Activated naive CD4-positive, alpha-beta T cell treated with anti-CD3 and anti-CD28 coated beads, Interleukin-2, amount 50 U/mL, for 72 hours (primary cell): ENCODE measurements around the gene SLC22A5. TPM values are rescaled to one million over a fixed set of nuclear protein-coding genes. Genes with fewer than 3 reads are reported as not detected.

Experiments used
- ATAC-seq, 2 donors: fragments of 150-1000 bp; cut with Tn5 transposase; 2 replicates each; pipeline ENCODE4 v1.10.0; 2021; ENCODE audit warnings: mild to moderate bottlenecking in 2 of 2, moderate library complexity in 2 of 2
- DNase-seq, 2 donors: peaks; one replicate each; pipeline ENCODE4 v3.0.0; 2021 to 2022; ENCODE audit warnings: low spot score in 2 of 2
- H3K27ac Mint-ChIP-seq, 2 donors: one replicate each; pipeline ENCODE4 v1.8.0; 2022; ENCODE audit warnings: mild to moderate bottlenecking in 2 of 2, mixed read lengths in 2 of 2
- H3K36me3 Mint-ChIP-seq, 2 donors: one replicate each; pipeline ENCODE4 v1.8.0; 2022; ENCODE audit warnings: mixed read lengths in 2 of 2
- H3K9me3 Mint-ChIP-seq, 2 donors: one replicate each; pipeline ENCODE4 v1.8.0; 2022; ENCODE audit warnings: mixed read lengths in 2 of 2
- total RNA-seq, 2 donors: library from RNA; stranded (reverse); gene quantifications; one replicate each; pipeline ENCODE4 v1.2.3, GENCODE V29; 2022

The SLC22A5 gene
- total RNA-seq, 2 donors from 2014 or later: 3.1 to 5.5 TPM

- peaks cover 0 to 4% of the 10 kb centered on the region in 2 donors for H3K36me3 Mint-ChIP-seq
- ATAC-seq: no peak
- no peak overlapping the region for H3K27ac Mint-ChIP-seq
- H3K9me3 Mint-ChIP-seq: no peaks in the 10 kb centered on the region
- DNase-seq: no peak
These were observed 10.7 kb upstream of the SLC22A5 start for GRCh38 chr5:132358775-132359174.

- Mint-ChIP-seq H3K27ac (no peak overlapping the region), H3K36me3 (peaks cover 0 to 4% of the 10 kb centered on the region in 2 donors), H3K9me3 (no peaks in the 10 kb centered on the region)
- ATAC-seq (no peak), DNase-seq (no peak)
These were observed 7.4 kb upstream of the SLC22A5 start for GRCh38 chr5:132362086-132362485.

DNA sequence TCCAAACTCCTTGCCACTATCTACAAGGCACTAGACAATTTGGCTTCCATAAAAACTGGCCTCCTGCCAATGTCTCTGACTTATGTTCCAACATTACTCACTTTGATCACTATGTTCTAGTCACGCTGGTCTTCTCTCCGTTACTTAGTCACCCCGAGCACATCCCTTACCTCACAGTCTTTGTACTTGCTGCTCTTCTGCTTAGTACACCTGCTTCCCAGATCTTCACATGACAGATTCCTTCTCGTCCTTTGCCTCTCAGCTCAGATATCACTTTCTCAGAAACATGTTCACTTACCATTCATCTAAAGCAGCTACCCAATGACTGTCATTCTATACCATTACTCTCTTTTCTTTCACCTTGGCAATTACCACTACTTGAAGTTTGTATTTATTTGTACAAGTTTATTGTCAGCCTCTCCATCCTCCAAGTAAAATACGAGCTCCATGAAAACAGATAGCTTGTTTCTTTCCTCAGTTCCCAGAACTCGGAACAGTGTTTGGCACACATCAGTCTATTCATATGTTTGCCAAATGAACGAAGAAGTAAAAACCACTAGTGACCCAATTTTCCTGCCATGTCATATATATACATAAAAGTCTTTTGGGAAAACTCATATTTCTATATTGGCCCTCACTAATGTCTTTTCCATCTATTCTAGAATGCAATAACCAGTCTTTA lies 5.9 kb upstream of the SLC22A5 start:
- no peak overlapping the region for H3K27ac Mint-ChIP-seq
- peaks cover 0 to 4% of the 10 kb centered on the region in 2 donors for H3K36me3 Mint-ChIP-seq
- ATAC-seq (peak; percentile 71 to 85), DNase-seq (no peak)
- H3K9me3 Mint-ChIP-seq: no peaks in the 10 kb centered on the region

GRCh38 chr5:132364319-132364718 lies 5.2 kb upstream of the SLC22A5 start:
- DNase-seq (no peak), ATAC-seq (no peak)
- Mint-ChIP-seq H3K9me3 (no peaks in the 10 kb centered on the region), H3K36me3 (peaks cover 0 to 4% of the 10 kb centered on the region in 2 donors), H3K27ac (no peak overlapping the region)

DNA sequence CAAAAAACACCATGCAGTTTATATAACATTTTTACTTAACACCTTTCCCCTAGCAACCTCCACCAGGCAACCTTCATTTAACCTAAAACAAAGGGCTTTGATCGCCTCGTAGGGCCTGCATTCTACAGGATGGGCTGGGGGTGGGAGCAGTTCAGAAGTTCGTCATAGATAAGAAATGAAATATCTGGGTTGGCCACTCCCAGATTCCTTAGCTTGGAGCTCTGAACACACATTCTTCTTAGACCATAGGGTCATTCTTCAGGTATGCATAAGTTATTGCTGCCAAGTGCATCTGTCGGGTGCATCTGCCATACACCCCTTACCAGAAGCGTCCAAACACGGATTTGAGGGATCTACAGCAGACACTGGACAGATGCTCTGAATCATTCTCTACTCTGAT lies 4.3 kb upstream of the SLC22A5 start:
- DNase-seq: no peak
- no peak for ATAC-seq
- H3K27ac Mint-ChIP-seq: no peak overlapping the region

DNA sequence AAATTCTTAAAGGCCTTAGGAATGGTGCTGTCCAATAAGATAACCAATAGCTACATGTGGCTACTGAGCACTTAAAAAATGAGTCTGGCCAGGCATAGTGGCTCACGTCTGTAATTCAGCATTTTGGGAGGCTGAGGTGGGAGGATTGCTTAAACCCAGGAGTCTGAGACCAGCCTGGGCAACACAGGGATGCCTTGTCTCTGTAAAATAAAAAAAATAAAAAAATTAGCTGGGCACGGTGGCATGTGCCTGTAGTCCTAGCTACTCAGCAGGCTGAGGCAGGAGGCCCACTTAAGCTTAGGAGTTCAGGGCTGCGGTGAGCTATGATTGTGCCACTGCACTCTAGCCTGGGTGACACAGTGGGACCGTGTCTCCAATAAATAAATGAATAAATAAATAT lies 1.3 kb upstream of the SLC22A5 start:
- Mint-ChIP-seq H3K27ac (no peak overlapping the region), H3K9me3 (no peaks in the 10 kb centered on the region), H3K36me3 (peaks cover 0 to 17% of the 10 kb centered on the region in 2 donors)
- DNase-seq: no peak
- no peak for ATAC-seq

More for the DNA sequence above, 4.3 kb upstream of the SLC22A5 start:
- Mint-ChIP-seq H3K9me3 (no peaks in the 10 kb centered on the region), H3K36me3 (peaks cover 0 to 4% of the 10 kb centered on the region in 2 donors)

DNA sequence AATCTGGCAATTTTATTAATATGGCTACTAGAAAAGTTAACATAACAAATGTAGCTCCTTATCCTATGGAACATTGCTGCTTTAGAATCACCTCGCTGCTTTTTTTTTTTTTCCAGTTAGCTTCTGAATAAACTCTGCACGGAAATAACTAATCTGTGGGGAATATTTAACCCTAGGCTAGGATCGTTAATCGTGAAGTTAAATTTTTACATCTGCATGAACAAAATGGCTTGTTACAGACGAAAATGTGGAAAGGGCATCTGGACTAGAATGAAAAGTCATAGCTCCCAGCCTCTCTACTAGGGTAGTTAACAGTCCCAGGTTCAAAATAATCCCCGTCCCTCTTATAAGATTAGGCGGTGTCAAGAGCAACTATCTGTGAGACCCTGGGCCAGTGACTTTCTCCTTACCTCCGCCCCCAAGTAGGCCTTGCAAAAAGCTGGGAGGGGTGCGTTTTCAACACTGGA lies 470 bp upstream of the SLC22A5 start:
- DNase-seq: no peak
- peak overlapping the region; percentile 87 to 93 for H3K27ac Mint-ChIP-seq
- H3K9me3 Mint-ChIP-seq: no peaks in the 10 kb centered on the region
- peaks cover 0 to 13% of the 10 kb centered on the region in 2 donors for H3K36me3 Mint-ChIP-seq
- no peak for ATAC-seq

DNA sequence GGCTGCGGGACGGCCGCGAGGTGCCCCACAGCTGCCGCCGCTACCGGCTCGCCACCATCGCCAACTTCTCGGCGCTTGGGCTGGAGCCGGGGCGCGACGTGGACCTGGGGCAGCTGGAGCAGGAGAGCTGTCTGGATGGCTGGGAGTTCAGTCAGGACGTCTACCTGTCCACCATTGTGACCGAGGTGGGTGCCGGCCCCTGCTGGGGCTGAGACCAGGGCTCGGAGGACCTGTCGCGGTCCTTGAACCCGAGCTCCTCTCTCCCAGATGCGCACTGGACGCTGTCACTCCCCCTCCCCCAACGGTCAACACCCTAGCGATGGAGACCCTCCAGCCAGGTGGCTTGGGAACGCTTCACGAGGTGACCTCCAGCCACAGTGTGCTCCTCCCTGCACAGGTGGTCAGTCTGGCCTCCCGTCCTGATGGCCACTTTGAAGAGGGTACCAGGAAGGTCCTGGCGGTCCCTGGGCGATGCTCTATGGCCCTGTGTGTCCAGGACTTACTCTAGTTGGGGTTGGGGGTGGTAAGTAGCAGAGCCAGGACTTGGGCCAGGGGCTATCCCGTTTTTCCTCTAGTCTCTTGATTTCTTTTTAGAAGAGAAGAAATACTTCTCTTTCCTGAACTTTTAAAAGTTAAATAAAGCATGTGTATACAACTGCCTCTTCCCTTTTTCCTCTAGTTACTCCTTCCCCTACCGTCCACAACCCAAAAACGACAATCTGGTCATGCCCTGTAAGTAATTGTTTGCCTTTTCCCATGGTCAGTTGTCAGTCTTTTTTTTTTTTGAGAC lies 866 bp downstream of the SLC22A5 start:
- ATAC-seq (no peak), DNase-seq (no peak)
- Mint-ChIP-seq H3K27ac (peak overlapping the region; percentile 60 to 87), H3K36me3 (peaks cover 0 to 13% of the 10 kb centered on the region in 2 donors), H3K9me3 (no peaks in the 10 kb centered on the region)

DNA sequence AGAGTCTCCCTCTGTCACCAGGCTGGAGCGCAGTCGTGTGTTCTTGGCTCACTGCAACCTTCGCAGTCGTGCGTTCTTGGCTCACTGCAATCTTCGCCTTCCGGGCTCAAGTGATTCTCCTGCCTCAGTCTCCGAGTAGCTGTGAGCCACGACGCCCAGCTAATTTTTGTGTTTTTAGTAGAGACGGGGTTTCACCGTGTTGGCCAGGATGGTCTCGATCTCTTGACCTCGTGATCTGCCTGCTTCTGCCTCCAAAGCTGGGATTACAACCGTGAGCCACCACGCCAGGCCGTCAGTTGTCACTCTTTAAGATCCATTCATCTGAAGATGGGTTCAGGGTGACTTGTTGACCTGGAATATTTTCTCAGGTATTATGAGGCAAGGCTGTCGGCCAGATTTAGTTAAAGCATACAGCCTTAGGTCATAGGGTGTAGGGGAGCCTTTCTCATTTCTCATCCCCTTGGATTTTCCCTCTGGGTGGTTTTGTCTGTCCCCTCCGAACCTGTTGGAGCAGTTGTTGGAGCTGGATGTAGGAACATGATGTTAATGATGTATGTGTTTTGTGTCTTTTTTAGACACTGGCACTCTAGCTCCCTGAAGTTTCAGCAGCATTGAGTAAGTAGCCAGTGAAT lies 1.6 kb downstream of the SLC22A5 start:
- Mint-ChIP-seq H3K9me3 (no peaks in the 10 kb centered on the region), H3K27ac (peak overlapping the region; percentile 60 to 87), H3K36me3 (peaks cover 0 to 13% of the 10 kb centered on the region in 2 donors)
- no peak for ATAC-seq
- no peak for DNase-seq

- peaks cover 0 to 13% of the 10 kb centered on the region in 2 donors for H3K36me3 Mint-ChIP-seq
- ATAC-seq (no peak), DNase-seq (no peak)
- H3K9me3 Mint-ChIP-seq: no peaks in the 10 kb centered on the region
- peak overlapping the region in 1 of 2 donors; percentile 87 for H3K27ac Mint-ChIP-seq
These were observed 2.1 kb downstream of the SLC22A5 start for GRCh38 chr5:132371603-132371994.

GRCh38 chr5:132372127-132372526 lies 2.6 kb downstream of the SLC22A5 start:
- H3K27ac Mint-ChIP-seq: no peak overlapping the region
- peaks cover 0 to 13% of the 10 kb centered on the region in 2 donors for H3K36me3 Mint-ChIP-seq
- H3K9me3 Mint-ChIP-seq: no peaks in the 10 kb centered on the region
- no peak for DNase-seq
- ATAC-seq: no peak

- Mint-ChIP-seq H3K27ac (no peak overlapping the region), H3K36me3 (peaks cover 0 to 13% of the 10 kb centered on the region in 2 donors), H3K9me3 (no peaks in the 10 kb centered on the region)
- DNase-seq: no peak
- ATAC-seq: no peak
These were observed 3.0 kb downstream of the SLC22A5 start for GRCh38 chr5:132372542-132372941.

- Mint-ChIP-seq H3K27ac (no peak overlapping the region), H3K9me3 (no peaks in the 10 kb centered on the region), H3K36me3 (peaks cover 0 to 6% of the 10 kb centered on the region in 2 donors)
- ATAC-seq: no peak
- no peak for DNase-seq
These were observed 6.4 kb downstream of the SLC22A5 start for GRCh38 chr5:132375957-132376356.

DNA sequence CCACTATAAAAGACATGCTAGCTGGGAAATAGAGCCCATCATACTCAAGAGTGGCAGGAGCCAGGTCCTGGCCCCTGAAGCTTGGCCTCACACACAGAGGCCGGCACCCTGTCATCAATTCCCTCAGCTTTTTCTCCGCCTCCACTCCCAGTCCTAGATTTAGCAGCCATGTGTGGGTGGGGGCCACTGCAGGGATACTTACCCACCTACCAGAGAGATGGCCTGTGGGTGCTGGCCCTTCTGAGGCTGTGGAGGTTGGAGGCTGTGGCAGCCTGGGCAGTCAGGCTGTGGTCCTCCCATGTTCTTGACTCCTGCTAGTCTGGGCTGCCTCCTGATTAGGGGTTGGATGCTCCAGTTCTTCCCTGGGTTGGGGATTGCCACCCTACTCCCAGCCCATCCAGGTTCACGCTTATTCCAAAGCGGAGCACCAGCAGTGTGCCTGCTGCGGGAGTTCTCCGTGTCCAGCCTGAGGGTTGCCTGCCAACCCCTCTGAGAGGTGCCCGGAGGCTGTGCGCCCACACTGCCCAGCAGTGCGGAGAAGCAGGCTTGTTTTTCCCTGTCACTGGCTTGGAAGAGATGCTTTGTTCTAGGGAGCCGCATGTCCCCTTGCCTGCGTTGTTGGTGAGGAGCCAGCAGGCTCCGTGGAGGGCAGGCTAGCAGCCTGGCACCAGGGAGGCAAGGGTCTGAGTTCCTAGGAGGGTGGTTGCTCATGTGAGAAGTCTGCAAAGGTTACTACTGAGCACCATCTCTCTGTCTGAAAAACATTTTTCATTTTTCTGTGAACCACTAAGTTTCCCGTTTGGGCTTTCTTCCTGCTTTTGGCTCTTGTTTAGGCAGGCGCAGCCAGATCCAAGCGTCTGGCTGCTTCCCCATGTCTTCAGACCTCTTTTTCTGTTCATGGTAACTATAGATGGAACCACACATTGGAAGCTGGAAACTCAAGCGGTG lies 7.5 kb downstream of the SLC22A5 start:
- Mint-ChIP-seq H3K36me3 (no peaks in the 10 kb centered on the region), H3K9me3 (no peaks in the 10 kb centered on the region), H3K27ac (no peak overlapping the region)
- ATAC-seq (no peak), DNase-seq (no peak)

DNA sequence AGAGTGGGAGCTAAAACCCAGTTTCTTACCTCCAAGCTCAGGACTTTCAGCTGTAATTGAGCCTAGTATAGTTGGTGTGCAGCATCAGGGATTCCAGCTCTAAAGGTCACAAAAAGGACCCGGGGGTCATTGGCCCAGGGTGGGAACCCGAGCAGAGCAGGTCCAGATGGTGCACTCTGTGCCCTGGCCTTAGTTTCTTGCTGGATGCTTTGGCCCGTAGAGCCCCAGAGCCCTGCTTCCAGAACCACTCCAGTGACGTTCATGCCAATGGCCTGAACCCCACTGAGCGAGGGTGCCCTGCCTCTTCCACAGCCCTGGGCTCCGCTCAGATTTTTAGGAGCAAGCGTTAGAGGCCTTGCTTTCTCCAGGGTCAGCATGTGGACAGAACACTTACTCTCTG lies 8.2 kb downstream of the SLC22A5 start:
- no peak for ATAC-seq
- Mint-ChIP-seq H3K9me3 (no peaks in the 10 kb centered on the region), H3K27ac (no peak overlapping the region), H3K36me3 (no peaks in the 10 kb centered on the region)
- no peak for DNase-seq

GRCh38 chr5:132378580-132378979 lies 9.1 kb downstream of the SLC22A5 start:
- ATAC-seq (no peak), DNase-seq (no peak)
- no peaks in the 10 kb centered on the region for H3K9me3 Mint-ChIP-seq
- H3K36me3 Mint-ChIP-seq: no peaks in the 10 kb centered on the region
- H3K27ac Mint-ChIP-seq: peak overlapping the region in 1 of 2 donors; percentile 17
